HepG2 (cell line): ENCODE data around the gene EFCAB8. TPM values are rescaled to one million over a fixed set of nuclear protein-coding genes. Genes with fewer than 3 reads are reported as not detected.

Experiments
- DDIT3 ChIP-seq: sonication (generic); formaldehyde crosslinking; IDR thresholded peaks from 2 replicates; pipeline ENCODE4 v1.4.0; 2020; ENCODE audit warnings: mild to moderate bottlenecking, missing genetic modification reagents
- FOXA1 ChIP-seq, 2 experiments: fragments of 450-650 bp in 1 of 2; sonication (generic) in 1 of 2; formaldehyde crosslinking in 1 of 2; IDR thresholded peaks; 2 replicates each; pipeline versions ENCODE4 v1.4.0 to v1.6.1; 2016 to 2020; ENCODE audit warnings: missing genetic modification reagents in 1 of 2
- GPN1 ChIP-seq: sonication (generic); formaldehyde crosslinking; IDR thresholded peaks from 2 replicates; pipeline ENCODE4 v1.5.1; 2020; ENCODE audit warnings: missing genetic modification reagents, borderline replicate concordance
- NCOA1 ChIP-seq: sonication (generic); formaldehyde crosslinking; IDR thresholded peaks from 2 replicates; pipeline ENCODE4 v1.9.0; 2021; ENCODE audit warnings: missing genetic modification reagents
- PATZ1 ChIP-seq: sonication (generic); formaldehyde crosslinking; IDR thresholded peaks from 2 replicates; pipeline ENCODE4 v1.4.0; 2020; ENCODE audit warnings: missing genetic modification reagents
- PREB ChIP-seq: sonication (generic); formaldehyde crosslinking; IDR thresholded peaks from 2 replicates; pipeline ENCODE4 v1.4.0; 2020; ENCODE audit warnings: missing genetic modification reagents
- RNF2 ChIP-seq: fragments of 450-650 bp; conservative IDR thresholded peaks from 2 replicates; pipeline ENCODE4 v1.6.1; 2016; ENCODE audit warnings: low read depth
- SRSF9 ChIP-seq: fragments of 200-400 bp; formaldehyde crosslinking; IDR thresholded peaks from 2 replicates; pipeline ENCODE4 v1.6.1; 2018; ENCODE audit warnings: borderline replicate concordance, mild to moderate bottlenecking, low read depth, low read length; ENCODE audit not compliant: insufficient read depth, poor library complexity, severe bottlenecking
- ZBTB38 ChIP-seq: sonication (generic); formaldehyde crosslinking; IDR thresholded peaks from 2 replicates; pipeline ENCODE4 v1.5.1; 2020; ENCODE audit warnings: mild to moderate bottlenecking, missing genetic modification reagents
- ZKSCAN5 ChIP-seq: sonication (generic); formaldehyde crosslinking; IDR thresholded peaks from 2 replicates; pipeline ENCODE4 v1.5.1; 2020; ENCODE audit warnings: mild to moderate bottlenecking, missing genetic modification reagents
- ZMYM4 ChIP-seq: sonication (generic); formaldehyde crosslinking; IDR thresholded peaks from 2 replicates; pipeline ENCODE4 v1.8.1; 2023; ENCODE audit warnings: mild to moderate bottlenecking, missing genetic modification reagents
- ZNF260 ChIP-seq: sonication (generic); formaldehyde crosslinking; IDR thresholded peaks from 2 replicates; pipeline ENCODE4 v1.4.0; 2020; ENCODE audit warnings: missing genetic modification reagents, low read depth, mild to moderate bottlenecking, borderline replicate concordance
- ZNF263 ChIP-seq: sonication (generic); formaldehyde crosslinking; IDR thresholded peaks from 2 replicates; pipeline ENCODE4 v1.4.0; 2020; ENCODE audit warnings: missing genetic modification reagents
- ZNF331 ChIP-seq: sonication (generic); formaldehyde crosslinking; IDR thresholded peaks from 2 replicates; pipeline ENCODE4 v1.4.0; 2020; ENCODE audit warnings: missing genetic modification reagents
- ZNF496 ChIP-seq: sonication (generic); formaldehyde crosslinking; IDR thresholded peaks from 2 replicates; pipeline ENCODE4 v1.8.1; 2023; ENCODE audit warnings: mild to moderate bottlenecking, moderate library complexity, missing genetic modification reagents; ENCODE audit not compliant: insufficient replicate concordance
- ZNF512B ChIP-seq: sonication (generic); formaldehyde crosslinking; IDR thresholded peaks from 2 replicates; pipeline ENCODE4 v1.5.1; 2020; ENCODE audit warnings: missing genetic modification reagents, mild to moderate bottlenecking, borderline replicate concordance
- ZNF710 ChIP-seq: sonication (generic); formaldehyde crosslinking; IDR thresholded peaks from 2 replicates; pipeline ENCODE4 v1.5.0; 2020; ENCODE audit warnings: mild to moderate bottlenecking, missing genetic modification reagents, borderline replicate concordance
- ZNF792 ChIP-seq: IDR thresholded peaks from 2 replicates; pipeline ENCODE4 v1.6.1; 2016
- ZNF816 ChIP-seq: sonication (generic); formaldehyde crosslinking; IDR thresholded peaks from 2 replicates; pipeline ENCODE4 v1.8.0; 2022; ENCODE audit warnings: missing genetic modification reagents, mild to moderate bottlenecking, borderline replicate concordance
- polyA plus RNA-seq, 8 experiments: library from polyadenylated mRNA; depleted of rRNA in 3 of 8; stranded (reverse) in 7 of 8; unstranded in 1 of 8; fragments of >200 nt; fragmentation: Illumina TruSeq in 4 of 8; extraction: Trizol in 4 of 8; gene quantifications; 2 replicates each; pipeline versions ENCODE4 v1.2.1 to v1.2.3, GENCODE V29; 2011 to 2016; ENCODE audit warnings: low read depth in 4 of 8, missing spikeins in 1 of 8, mixed read lengths in 1 of 8; ENCODE audit not compliant: insufficient read depth in 1 of 8
- total RNA-seq, 5 experiments: library from RNA; depleted of rRNA; stranded (reverse); fragments of >200 nt; fragmentation: Illumina TruSeq; extraction: Trizol; gene quantifications; 2 replicates each; pipeline ENCODE4 v1.2.3, GENCODE V29; 2016; ENCODE audit warnings: low read depth in 1 of 5

The EFCAB8 gene
- total and polyA plus RNA-seq, 2 of the 13 experiments (the other 11 are each of a cell fraction or from before 2014, with no cell fraction given) = 0.15 to 0.22 TPM

- TF ChIP-seq PATZ1 (CRISPR knock-in tag) = no peak; the same call in 1 of the 2 replicates
- no peak for TF ChIP-seq SRSF9
- no peak for TF ChIP-seq RNF2
- no peak for TF ChIP-seq ZNF496 (CRISPR knock-in tag)
- no peak for TF ChIP-seq NCOA1 (CRISPR knock-in tag)
- no peak; the same call in 1 of the 2 replicates for TF ChIP-seq ZNF331 (CRISPR knock-in tag)
- TF ChIP-seq ZNF710 = no peak; the same call in 1 of the 2 replicates
- TF ChIP-seq FOXA1 (IDR thresholded peaks at IDR 0.05) = no peak
- TF ChIP-seq FOXA1 (CRISPR knock-in tag; IDR thresholded peaks at IDR 0.05) = no peak
- no peak; the same call in 1 of the 2 replicates for TF ChIP-seq ZNF512B (CRISPR knock-in tag)
- no peak for TF ChIP-seq GPN1 (CRISPR knock-in tag)
- peak; percentile 99 for TF ChIP-seq ZBTB38 (CRISPR knock-in tag)
- TF ChIP-seq ZNF260 (CRISPR knock-in tag) = no peak
- TF ChIP-seq ZMYM4 (CRISPR knock-in tag) = no peak
- TF ChIP-seq ZKSCAN5 (CRISPR knock-in tag) = no peak
- no peak for TF ChIP-seq ZNF263
- peak; percentile 10; the same call in 1 of the 2 replicates for TF ChIP-seq PREB
- TF ChIP-seq ZNF792 (CRISPR knock-in tag) = no peak; the same call in 1 of the 2 replicates
- no peak for TF ChIP-seq DDIT3 (CRISPR knock-in tag)
- TF ChIP-seq ZNF816 (CRISPR knock-in tag) = 0 out of 2 replicates have a peak, but pooled peaks have one; percentile 5
These were observed 149.9 kb downstream of the EFCAB8 start (continued) for GRCh38 chr20:33008336-33009213.
